GM06990 (cell line): ENCODE data around the gene LIX1.
"Not testable (repeated sequence)": the region's sequence is repeated elsewhere in the genome, so short reads cannot be mapped to it uniquely, and the experiment has no call there.

Experiments used
- DNase-seq: peaks from one replicate; pipeline ENCODE4 v3.0.0-alpha.2; 2011; ENCODE audit not compliant: insufficient read length; ENCODE audit errors: extremely low read depth
- H3K27me3 ChIP-seq: replicated peaks from 2 replicates; pipeline ENCODE4 v1.6.0; 2011; ENCODE audit warnings: low read length; ENCODE audit not compliant: control insufficient read depth, insufficient read depth
- H3K36me3 ChIP-seq: 2 replicates; pipeline ENCODE4 v1.5.1; 2011; ENCODE audit warnings: low read length; ENCODE audit not compliant: control insufficient read depth, insufficient read depth
- H3K4me3 ChIP-seq: replicated peaks from 2 replicates; pipeline ENCODE4 v1.5.1; 2011; ENCODE audit warnings: low read depth, mild to moderate bottlenecking, control low read depth, low read length
- CTCF ChIP-seq: IDR thresholded peaks from 2 replicates; pipeline ENCODE4 v1.5.1; 2011; ENCODE audit warnings: low read length, control low read depth, mild to moderate bottlenecking, inconsistent platforms; ENCODE audit not compliant: insufficient read depth, poor library complexity, severe bottlenecking

Gene LIX1

GRCh38 chr5:97087138-97087537 lies 55.3 kb downstream of the LIX1 start:
- Histone ChIP-seq H3K4me3 (no peak overlapping the region), H3K36me3 (no peaks in the 10 kb centered on the region), H3K27me3 (no peaks in the 10 kb centered on the region)
- no peak for TF ChIP-seq CTCF
- no peak for DNase-seq

- H3K36me3 ChIP-seq, result no peaks in the 10 kb centered on the region
- no peak for TF ChIP-seq CTCF
- H3K4me3 ChIP-seq, result no peak overlapping the region
- H3K27me3 ChIP-seq, result no peaks in the 10 kb centered on the region
- no peak for DNase-seq
Observed at GRCh38 chr5:97085459-97086181, 56.8 kb downstream of the LIX1 start.

- not testable (repeated sequence) for H3K4me3 ChIP-seq, DNase-seq
Observed at GRCh38 chr5:97084782-97085458, 57.5 kb downstream of the LIX1 start.

GRCh38 chr5:97078958-97079743 lies 63.3 kb downstream of the LIX1 start:
- no peaks in the 10 kb centered on the region for H3K36me3 ChIP-seq
- no peak for TF ChIP-seq CTCF
- no peak for DNase-seq
- no peaks in the 10 kb centered on the region for H3K27me3 ChIP-seq
- no peak overlapping the region for H3K4me3 ChIP-seq

More at GRCh38 chr5:97084782-97085458, 57.5 kb downstream of the LIX1 start:
- H3K36me3 ChIP-seq, H3K27me3 ChIP-seq: not testable (repeated sequence)

- H3K36me3 ChIP-seq, result no peaks in the 10 kb centered on the region
- no peaks in the 10 kb centered on the region for H3K27me3 ChIP-seq
- no peak for TF ChIP-seq CTCF
- no peak for DNase-seq
- H3K4me3 ChIP-seq, result no peak overlapping the region
Observed at GRCh38 chr5:97077246-97077645, 65.2 kb downstream of the LIX1 start.

GRCh38 chr5:97076098-97076497 lies 66.3 kb downstream of the LIX1 start:
- no peaks in the 10 kb centered on the region for H3K36me3 ChIP-seq
- H3K27me3 ChIP-seq, result no peaks in the 10 kb centered on the region
- DNase-seq, result no peak
- H3K4me3 ChIP-seq, result no peak overlapping the region
- TF ChIP-seq CTCF, result no peak
